ENCODE data around the gene IL36A.

The IL36A gene

GRCh38 chr2:113041871-113042270, 36.6 kb downstream of the IL36A start:
- Mint-ChIP-seq H3K36me3 (ENCODE audit: low read depth) (no peaks in the 10 kb centered on the region), H3K4me3 (no peak overlapping the region), H3K9me3 (no peaks in the 10 kb centered on the region), H3K27ac (no peak overlapping the region), H3K27me3 (ENCODE audit: low read depth) (peaks cover 42% of the 10 kb centered on the region), H3K4me1 (ENCODE audit: low read depth) (peaks cover 2% of the 10 kb centered on the region)
- DNase-seq (ENCODE audit: low spot score) = no peak

- peaks cover 37% of the 10 kb centered on the region for H3K27me3 Mint-ChIP-seq (ENCODE audit: low read depth)
- DNase-seq (ENCODE audit: low spot score) = no peak
- no peaks in the 10 kb centered on the region for H3K4me1 Mint-ChIP-seq (ENCODE audit: low read depth)
- no peaks in the 10 kb centered on the region for H3K36me3 Mint-ChIP-seq (ENCODE audit: low read depth)
- no peak overlapping the region for H3K27ac Mint-ChIP-seq
- no peaks in the 10 kb centered on the region for H3K9me3 Mint-ChIP-seq
- no peak overlapping the region for H3K4me3 Mint-ChIP-seq
Observed at GRCh38 chr2:113046465-113046864, 41.2 kb downstream of the IL36A start.

GRCh38 chr2:113050921-113051895, 45.9 kb downstream of the IL36A start:
- no peak for DNase-seq (ENCODE audit: low spot score)
- Mint-ChIP-seq H3K9me3 (peaks cover 24% of the 10 kb centered on the region), H3K27me3 (ENCODE audit: low read depth) (peaks cover 12% of the 10 kb centered on the region), H3K4me3 (no peak overlapping the region), H3K27ac (no peak overlapping the region), H3K4me1 (ENCODE audit: low read depth) (no peaks in the 10 kb centered on the region), H3K36me3 (ENCODE audit: low read depth) (no peaks in the 10 kb centered on the region)

- H3K9me3 Mint-ChIP-seq = peaks cover 27% of the 10 kb centered on the region
- H3K36me3 Mint-ChIP-seq (ENCODE audit: low read depth) = no peaks in the 10 kb centered on the region
Observed at GRCh38 chr2:113052396-113052917, 47.2 kb downstream of the IL36A start, which contains the start of gene IL36B. TSS of gene IL36B (minus strand) at chr2:113052867.

GRCh38 chr2:113053666-113054065, 48.4 kb downstream of the IL36A start:
- DNase-seq (ENCODE audit: low spot score) = no peak
- no peaks in the 10 kb centered on the region for H3K36me3 Mint-ChIP-seq (ENCODE audit: low read depth)
- no peaks in the 10 kb centered on the region for H3K4me1 Mint-ChIP-seq (ENCODE audit: low read depth)
- no peak overlapping the region for H3K27ac Mint-ChIP-seq
- peaks cover 27% of the 10 kb centered on the region for H3K9me3 Mint-ChIP-seq
- peaks cover 4% of the 10 kb centered on the region for H3K27me3 Mint-ChIP-seq (ENCODE audit: low read depth)
- H3K4me3 Mint-ChIP-seq = no peak overlapping the region

More at GRCh38 chr2:113052396-113052917, 47.2 kb downstream of the IL36A start, which contains the start of gene IL36B:
- no peak for DNase-seq (ENCODE audit: low spot score)
- H3K4me1 Mint-ChIP-seq (ENCODE audit: low read depth) = no peaks in the 10 kb centered on the region
- no peak within 1 kb of the TSS for H3K4me3 Mint-ChIP-seq
- H3K27me3 Mint-ChIP-seq (ENCODE audit: low read depth) = peaks cover 5% of the 10 kb centered on the region
- no peak within 1 kb of the TSS for H3K27ac Mint-ChIP-seq

GRCh38 chr2:113054066-113054465, 48.8 kb downstream of the IL36A start:
- Mint-ChIP-seq H3K27ac (no peak overlapping the region), H3K4me1 (ENCODE audit: low read depth) (no peaks in the 10 kb centered on the region)

GRCh38 chr2:113056521-113056920, 51.3 kb downstream of the IL36A start:
- Mint-ChIP-seq H3K4me3 (no peak overlapping the region), H3K27ac (no peak overlapping the region), H3K36me3 (ENCODE audit: low read depth) (no peaks in the 10 kb centered on the region), H3K9me3 (peaks cover 27% of the 10 kb centered on the region), H3K27me3 (ENCODE audit: low read depth) (peaks cover 3% of the 10 kb centered on the region), H3K4me1 (ENCODE audit: low read depth) (no peaks in the 10 kb centered on the region)
- no peak for DNase-seq (ENCODE audit: low spot score)

More at GRCh38 chr2:113054066-113054465, 48.8 kb downstream of the IL36A start:
- H3K9me3 Mint-ChIP-seq = peaks cover 27% of the 10 kb centered on the region
- no peaks in the 10 kb centered on the region for H3K36me3 Mint-ChIP-seq (ENCODE audit: low read depth)
- no peak for DNase-seq (ENCODE audit: low spot score)
- H3K27me3 Mint-ChIP-seq (ENCODE audit: low read depth) = peaks cover 4% of the 10 kb centered on the region
- H3K4me3 Mint-ChIP-seq = no peak overlapping the region

- no peak for DNase-seq (ENCODE audit: low spot score)
- Mint-ChIP-seq H3K27ac (no peak overlapping the region), H3K4me1 (ENCODE audit: low read depth) (no peaks in the 10 kb centered on the region), H3K9me3 (peaks cover 27% of the 10 kb centered on the region), H3K36me3 (ENCODE audit: low read depth) (no peaks in the 10 kb centered on the region), H3K27me3 (ENCODE audit: low read depth) (peaks cover 3% of the 10 kb centered on the region), H3K4me3 (no peak overlapping the region)
Observed at GRCh38 chr2:113057117-113057516, 51.9 kb downstream of the IL36A start.
